Stimulated activated naive CD8-positive, alpha-beta T cell treated with anti-CD3 and anti-CD28 coated beads, Interleukin-15, Interleukin-2, amounts not matched to agents 100 ng/mL and 50 ng/mL, for 24 hours (primary cell): ENCODE results near the gene SLC22A16.

Source experiments
- H3K27ac Mint-ChIP-seq: one replicate; pipeline ENCODE4 v1.8.0; 2021; ENCODE audit warnings: mild to moderate bottlenecking, mixed read lengths
- H3K27me3 Mint-ChIP-seq: one replicate; pipeline ENCODE4 v1.8.0; 2021; ENCODE audit warnings: mixed read lengths
- H3K36me3 Mint-ChIP-seq: one replicate; pipeline ENCODE4 v1.8.0; 2021; ENCODE audit warnings: low read depth, mixed read lengths
- H3K4me1 Mint-ChIP-seq: one replicate; pipeline ENCODE4 v1.8.0; 2021; ENCODE audit warnings: low read depth, mixed read lengths
- H3K4me3 Mint-ChIP-seq: one replicate; pipeline ENCODE4 v1.8.0; 2021; ENCODE audit warnings: mild to moderate bottlenecking, mixed read lengths
- H3K9me3 Mint-ChIP-seq: one replicate; pipeline ENCODE4 v1.8.0; 2021; ENCODE audit warnings: mixed read lengths

The SLC22A16 gene

DNA sequence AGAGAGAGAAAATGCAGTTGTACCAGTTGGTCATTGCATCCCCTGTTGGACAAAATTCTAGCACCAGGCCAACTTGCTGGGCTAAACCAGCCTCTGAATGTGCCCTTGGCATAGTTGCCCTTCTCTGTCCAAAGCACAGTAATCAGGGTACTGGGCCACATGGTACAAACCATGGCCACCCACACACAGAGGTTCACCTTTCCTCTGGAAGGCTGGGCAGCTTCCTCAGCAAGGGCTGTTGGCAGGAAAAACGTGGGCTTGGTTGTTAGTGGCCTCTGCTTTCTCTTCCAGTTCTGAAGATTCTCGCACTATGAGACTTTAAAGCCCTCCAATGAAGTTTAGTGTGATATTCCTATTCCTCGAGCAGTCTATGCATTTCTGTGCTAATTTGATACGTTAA is 61.7 kb downstream of the SLC22A16 start:
- Mint-ChIP-seq H3K36me3 (no peaks in the 10 kb centered on the region), H3K27me3 (peaks cover 5% of the 10 kb centered on the region), H3K27ac (no peak overlapping the region), H3K9me3 (no peaks in the 10 kb centered on the region), H3K4me1 (no peaks in the 10 kb centered on the region), H3K4me3 (no peak overlapping the region)

DNA sequence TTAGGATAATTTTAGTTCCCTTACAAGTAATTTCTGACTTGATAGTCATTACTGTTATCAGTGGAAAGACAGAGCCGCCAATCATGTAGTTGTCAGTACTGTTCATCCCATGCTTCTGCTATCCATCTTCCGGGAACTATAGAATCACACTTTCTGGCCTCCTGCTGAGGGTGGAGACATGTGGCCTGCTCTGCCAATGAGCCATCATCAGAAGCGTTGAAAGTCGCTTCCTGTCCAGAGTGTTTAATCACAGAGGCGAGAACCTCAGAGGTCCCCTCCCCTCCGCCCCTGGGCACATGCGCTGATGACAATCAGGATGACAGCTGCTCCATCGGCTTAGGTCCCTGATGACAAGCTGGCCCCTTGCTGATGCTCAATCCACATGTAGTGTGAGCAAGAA is 64.1 kb downstream of the SLC22A16 start:
- no peaks in the 10 kb centered on the region for H3K9me3 Mint-ChIP-seq
- H3K27ac Mint-ChIP-seq: no peak overlapping the region
- no peaks in the 10 kb centered on the region for H3K4me1 Mint-ChIP-seq
- no peaks in the 10 kb centered on the region for H3K27me3 Mint-ChIP-seq
- no peaks in the 10 kb centered on the region for H3K36me3 Mint-ChIP-seq
- no peak overlapping the region for H3K4me3 Mint-ChIP-seq

DNA sequence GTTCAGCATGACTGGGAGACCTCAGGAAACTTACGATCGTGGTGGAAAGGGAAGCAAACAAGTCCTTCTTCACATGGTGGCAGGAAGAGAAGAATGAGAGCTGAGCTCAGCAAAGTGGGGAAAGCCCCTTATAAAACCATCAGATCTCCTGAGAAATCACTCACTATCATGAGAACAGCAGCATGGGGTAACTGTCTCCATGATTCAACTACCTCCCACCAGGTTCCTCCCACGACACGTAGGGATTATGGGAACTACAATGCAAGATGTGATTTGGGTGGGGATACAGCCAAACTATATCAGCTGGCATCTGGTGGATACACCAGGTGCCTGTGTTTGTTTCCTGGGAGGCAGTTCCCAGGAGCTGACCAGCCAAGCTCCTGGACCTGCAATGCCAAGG is 65.9 kb downstream of the SLC22A16 start:
- Mint-ChIP-seq H3K4me3 (no peak overlapping the region), H3K9me3 (no peaks in the 10 kb centered on the region), H3K27me3 (no peaks in the 10 kb centered on the region), H3K36me3 (no peaks in the 10 kb centered on the region), H3K4me1 (no peaks in the 10 kb centered on the region), H3K27ac (no peak overlapping the region)

DNA sequence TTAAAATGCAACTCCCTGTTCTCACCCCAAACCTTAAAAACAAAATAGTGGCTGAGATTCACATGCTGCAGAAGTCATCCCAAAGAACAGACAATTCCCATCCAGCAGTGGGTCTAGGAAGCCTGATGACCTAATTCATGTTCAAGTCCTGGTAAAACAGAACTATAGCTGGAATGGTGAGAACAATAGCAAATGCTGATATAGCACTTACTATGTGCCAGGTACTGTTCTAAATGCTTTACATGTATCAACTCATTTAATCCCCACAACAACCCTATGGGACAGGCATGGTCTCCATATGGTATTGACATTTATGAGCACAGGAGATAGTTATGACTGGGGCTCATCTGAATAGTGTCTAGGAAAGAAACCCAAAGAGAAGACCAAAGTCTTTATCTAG is 66.6 kb downstream of the SLC22A16 start:
- no peak overlapping the region for H3K4me3 Mint-ChIP-seq
- H3K9me3 Mint-ChIP-seq: no peaks in the 10 kb centered on the region
- no peaks in the 10 kb centered on the region for H3K4me1 Mint-ChIP-seq
- no peak overlapping the region for H3K27ac Mint-ChIP-seq
- H3K27me3 Mint-ChIP-seq: no peaks in the 10 kb centered on the region
- H3K36me3 Mint-ChIP-seq: no peaks in the 10 kb centered on the region

DNA sequence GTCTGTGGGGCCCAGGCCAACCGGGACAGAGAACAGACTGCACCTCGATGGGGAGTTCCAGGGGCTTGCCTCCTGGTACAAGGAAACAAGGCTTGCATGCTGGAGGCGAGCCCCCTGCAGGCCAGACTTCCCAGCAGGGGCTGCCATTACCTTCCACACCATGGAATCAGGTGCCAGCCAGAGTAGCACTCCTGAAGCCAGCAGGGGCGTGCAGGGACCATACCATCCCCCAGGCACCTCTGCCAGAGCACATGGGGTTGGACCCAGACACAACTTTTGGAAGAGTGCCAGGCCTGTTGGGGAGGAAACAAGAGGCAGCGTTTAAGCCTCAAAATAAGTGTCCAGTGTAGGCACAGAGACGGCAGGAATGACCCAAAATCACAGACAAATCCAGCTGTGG is 67.5 kb downstream of the SLC22A16 start:
- Mint-ChIP-seq H3K27me3 (no peaks in the 10 kb centered on the region), H3K4me1 (no peaks in the 10 kb centered on the region), H3K9me3 (no peaks in the 10 kb centered on the region), H3K4me3 (no peak overlapping the region), H3K27ac (no peak overlapping the region), H3K36me3 (no peaks in the 10 kb centered on the region)

DNA sequence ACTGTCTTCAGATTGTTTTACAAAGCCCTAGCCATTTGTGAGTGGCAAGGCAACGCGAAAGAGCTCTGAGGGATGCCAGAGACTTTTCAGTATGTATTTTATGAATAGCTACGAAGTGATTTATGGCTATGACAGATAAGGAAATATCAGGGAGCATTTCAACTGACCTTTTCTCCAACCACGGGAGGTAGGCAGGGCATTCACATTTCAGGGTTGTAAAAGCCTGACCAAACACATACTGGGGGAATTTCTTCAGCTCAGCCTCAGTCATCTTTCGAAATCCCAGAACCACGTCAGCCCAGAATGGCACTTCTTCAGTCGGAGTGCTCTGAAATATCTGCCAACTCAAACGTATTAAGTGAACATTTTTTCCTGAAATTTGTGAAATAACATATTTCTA is 71.8 kb downstream of the SLC22A16 start:
- no peaks in the 10 kb centered on the region for H3K4me1 Mint-ChIP-seq
- no peak overlapping the region for H3K4me3 Mint-ChIP-seq
- no peak overlapping the region for H3K27ac Mint-ChIP-seq
- H3K27me3 Mint-ChIP-seq: no peaks in the 10 kb centered on the region
- no peaks in the 10 kb centered on the region for H3K9me3 Mint-ChIP-seq
- H3K36me3 Mint-ChIP-seq: no peaks in the 10 kb centered on the region

DNA sequence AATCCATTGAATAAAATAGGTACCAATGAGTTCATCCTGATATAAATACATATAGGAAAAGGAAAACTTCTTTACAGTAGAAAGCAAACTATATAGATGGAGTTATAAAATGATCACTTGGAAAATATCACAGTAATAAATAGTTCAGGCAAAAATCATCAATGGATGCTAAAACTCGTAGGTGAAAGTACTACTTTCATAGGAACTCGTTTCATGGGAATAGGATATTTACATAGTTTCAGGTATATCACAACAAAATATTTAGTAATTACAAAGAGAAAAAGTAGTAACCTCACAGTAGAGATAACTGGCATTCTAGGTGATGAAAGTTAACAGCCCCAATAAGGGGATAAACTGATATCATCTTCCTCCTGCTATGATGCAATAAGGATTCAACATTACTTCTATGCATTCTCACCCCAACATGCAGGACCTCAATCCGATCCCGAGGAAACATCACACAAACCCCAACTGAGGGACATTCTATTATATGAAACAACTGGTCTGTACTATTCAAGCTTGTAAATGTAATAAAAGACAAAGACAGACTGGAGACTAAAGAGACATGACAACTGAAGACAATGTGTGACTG is 74.7 kb downstream of the SLC22A16 start:
- Mint-ChIP-seq H3K4me3 (no peak overlapping the region), H3K4me1 (no peaks in the 10 kb centered on the region), H3K36me3 (no peaks in the 10 kb centered on the region), H3K9me3 (no peaks in the 10 kb centered on the region), H3K27ac (no peak overlapping the region), H3K27me3 (no peaks in the 10 kb centered on the region)

DNA sequence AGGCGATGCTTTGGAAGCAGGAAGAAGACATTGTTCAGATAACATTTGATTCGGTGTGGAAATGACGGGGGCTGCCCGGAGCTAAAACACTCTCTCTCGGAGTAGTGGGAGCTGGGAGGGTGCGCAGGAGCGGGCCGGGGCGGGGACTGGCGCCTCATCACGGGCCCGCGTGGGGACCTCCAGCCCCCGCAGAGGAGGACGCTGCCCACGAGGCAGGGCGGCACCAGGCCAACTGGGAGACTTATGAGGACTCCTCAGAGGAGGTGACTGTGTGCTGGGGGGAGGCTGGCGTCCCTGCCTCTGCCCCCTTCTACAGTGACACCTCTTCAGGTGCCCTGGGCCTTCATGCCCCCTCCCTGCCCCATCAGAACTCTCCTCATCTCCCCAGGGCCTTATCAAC is 76.2 kb downstream of the SLC22A16 start:
- Mint-ChIP-seq H3K36me3 (no peaks in the 10 kb centered on the region), H3K27ac (no peak overlapping the region), H3K4me3 (no peak overlapping the region), H3K4me1 (no peaks in the 10 kb centered on the region), H3K27me3 (no peaks in the 10 kb centered on the region), H3K9me3 (no peaks in the 10 kb centered on the region)

DNA sequence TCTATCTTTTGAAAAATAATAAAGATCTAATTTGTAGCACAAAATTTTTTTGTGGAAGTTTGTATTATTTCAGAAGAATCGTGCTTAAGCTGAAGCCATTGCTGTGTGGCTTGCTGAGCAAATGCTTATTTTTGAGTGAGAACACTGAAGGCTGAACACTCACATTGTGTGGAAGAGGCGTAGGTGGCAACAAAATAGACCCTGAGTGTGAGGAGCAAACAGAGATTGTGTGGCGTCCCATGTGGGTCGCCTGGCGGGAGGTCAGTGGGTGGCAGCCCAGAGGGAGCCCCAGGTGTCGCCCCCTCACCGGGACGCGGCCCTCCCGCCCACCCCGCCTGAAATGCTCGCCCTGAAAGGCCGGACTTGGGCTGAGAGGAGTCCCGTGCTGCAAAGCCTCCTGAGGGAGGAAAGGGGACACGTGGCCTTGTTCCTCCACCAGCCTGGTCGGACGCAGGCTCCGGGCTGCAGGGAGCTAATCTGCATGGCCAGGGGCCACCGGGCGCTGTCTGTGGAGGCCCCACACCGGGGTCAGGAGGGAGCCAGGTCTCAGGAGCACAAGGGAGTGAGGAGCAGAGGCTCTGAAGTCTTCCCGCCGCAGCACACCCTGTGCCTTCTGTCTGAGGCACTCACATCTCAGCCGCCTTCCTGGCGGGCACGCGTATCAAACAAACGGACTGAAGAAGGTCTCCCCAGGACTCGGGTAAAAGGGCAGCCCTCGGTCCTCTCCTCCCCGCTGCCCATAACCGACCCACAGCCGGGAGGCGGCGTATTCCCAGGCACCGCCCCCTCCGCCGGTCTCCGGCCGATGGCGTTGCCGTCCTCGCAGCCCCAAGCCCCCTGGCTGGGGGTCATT is 77.0 kb downstream of the SLC22A16 start:
- H3K36me3 Mint-ChIP-seq: no peaks in the 10 kb centered on the region
- no peak overlapping the region for H3K4me3 Mint-ChIP-seq
- H3K4me1 Mint-ChIP-seq: no peaks in the 10 kb centered on the region
- H3K27me3 Mint-ChIP-seq: no peaks in the 10 kb centered on the region
- no peak overlapping the region for H3K27ac Mint-ChIP-seq
- no peaks in the 10 kb centered on the region for H3K9me3 Mint-ChIP-seq

DNA sequence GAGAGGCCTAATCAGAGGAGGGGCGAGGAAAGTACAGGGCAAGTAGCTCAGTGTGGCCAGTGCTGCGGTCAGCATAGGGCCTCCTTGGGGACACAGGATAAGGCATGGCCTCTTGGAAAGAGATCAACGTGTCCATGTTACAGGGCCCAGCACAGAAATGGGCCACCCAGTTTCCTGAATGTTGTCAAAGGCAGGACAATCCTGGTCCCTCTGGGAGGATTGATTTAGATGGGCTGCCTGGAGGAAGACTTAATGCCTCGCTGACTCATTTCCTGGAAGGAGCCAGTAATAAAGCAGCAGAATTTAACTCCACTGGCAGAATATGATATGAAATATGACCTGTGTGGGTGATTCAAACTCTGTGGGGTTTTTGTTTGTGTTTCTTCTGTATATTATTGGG is 77.6 kb downstream of the SLC22A16 start:
- Mint-ChIP-seq H3K27ac (no peak overlapping the region), H3K27me3 (no peaks in the 10 kb centered on the region), H3K9me3 (no peaks in the 10 kb centered on the region), H3K36me3 (no peaks in the 10 kb centered on the region), H3K4me1 (no peaks in the 10 kb centered on the region), H3K4me3 (no peak overlapping the region)

DNA sequence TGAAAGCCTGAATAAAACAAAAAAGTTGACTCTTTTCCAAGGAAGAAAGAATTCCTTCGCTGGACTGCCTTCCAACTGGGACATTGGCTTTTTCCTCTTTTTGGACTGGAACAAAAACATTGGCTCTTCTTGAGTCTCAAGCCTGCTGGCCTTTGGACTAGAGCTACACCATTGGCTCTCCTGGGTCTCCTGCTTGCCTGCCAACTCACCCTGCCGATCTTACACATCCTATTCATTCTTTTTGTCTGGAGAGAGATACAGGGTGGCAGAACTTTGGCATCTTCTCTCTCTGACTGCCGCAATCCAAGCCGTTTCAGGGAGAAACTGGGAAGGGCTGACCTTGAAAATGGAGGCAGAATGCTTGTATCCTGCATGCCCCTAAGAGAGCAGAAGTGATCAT is 81.2 kb downstream of the SLC22A16 start:
- Mint-ChIP-seq H3K4me1 (peaks cover 7% of the 10 kb centered on the region), H3K4me3 (no peak overlapping the region), H3K27ac (no peak overlapping the region), H3K36me3 (no peaks in the 10 kb centered on the region), H3K9me3 (no peaks in the 10 kb centered on the region), H3K27me3 (no peaks in the 10 kb centered on the region)

DNA sequence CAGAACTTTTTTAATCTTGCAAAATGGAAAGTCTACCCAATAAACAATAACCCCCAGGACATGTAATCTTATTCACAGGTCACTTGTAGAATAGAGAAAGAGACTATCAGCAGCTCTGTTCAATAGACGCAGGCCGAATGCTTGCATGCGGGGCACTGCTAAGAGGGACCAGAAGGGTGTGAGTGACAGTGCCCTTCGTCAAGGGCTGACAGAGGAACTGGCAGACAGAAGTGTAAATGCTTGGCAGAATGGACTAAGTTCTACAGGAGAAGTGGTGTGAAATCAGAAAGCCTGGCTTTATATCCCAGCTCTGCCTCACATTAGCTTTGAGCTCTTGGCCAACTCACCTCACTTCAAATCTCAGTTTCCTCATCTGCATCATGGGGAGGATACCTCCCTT is 82.0 kb downstream of the SLC22A16 start:
- peaks cover 15% of the 10 kb centered on the region for H3K4me1 Mint-ChIP-seq
- H3K9me3 Mint-ChIP-seq: no peaks in the 10 kb centered on the region
- H3K27ac Mint-ChIP-seq: no peak overlapping the region
- no peaks in the 10 kb centered on the region for H3K36me3 Mint-ChIP-seq
- H3K4me3 Mint-ChIP-seq: no peak overlapping the region
- H3K27me3 Mint-ChIP-seq: no peaks in the 10 kb centered on the region

DNA sequence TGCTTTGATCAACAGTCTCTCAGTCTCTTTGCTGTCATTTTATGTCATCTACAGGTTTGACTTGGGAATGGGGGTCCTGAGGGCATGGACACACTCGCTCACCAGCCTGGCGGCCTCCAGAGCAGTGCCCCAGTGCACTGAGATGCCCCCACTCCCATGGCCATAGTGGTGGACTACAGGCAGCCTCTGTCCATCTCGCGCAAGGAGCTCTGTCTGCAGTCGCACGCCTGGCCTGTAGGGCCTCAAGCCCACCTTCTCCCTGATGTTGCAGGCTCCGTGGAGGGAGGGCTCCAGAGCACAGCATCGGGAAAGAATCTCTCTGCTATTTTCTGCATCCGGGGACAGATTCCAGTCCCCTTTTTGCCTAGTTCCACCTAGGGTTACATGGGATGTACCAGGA is 83.7 kb downstream of the SLC22A16 start:
- H3K9me3 Mint-ChIP-seq: no peaks in the 10 kb centered on the region
- no peaks in the 10 kb centered on the region for H3K36me3 Mint-ChIP-seq
- no peak overlapping the region for H3K4me3 Mint-ChIP-seq
- H3K27me3 Mint-ChIP-seq: no peaks in the 10 kb centered on the region
- H3K27ac Mint-ChIP-seq: no peak overlapping the region
- H3K4me1 Mint-ChIP-seq: peaks cover 25% of the 10 kb centered on the region

DNA sequence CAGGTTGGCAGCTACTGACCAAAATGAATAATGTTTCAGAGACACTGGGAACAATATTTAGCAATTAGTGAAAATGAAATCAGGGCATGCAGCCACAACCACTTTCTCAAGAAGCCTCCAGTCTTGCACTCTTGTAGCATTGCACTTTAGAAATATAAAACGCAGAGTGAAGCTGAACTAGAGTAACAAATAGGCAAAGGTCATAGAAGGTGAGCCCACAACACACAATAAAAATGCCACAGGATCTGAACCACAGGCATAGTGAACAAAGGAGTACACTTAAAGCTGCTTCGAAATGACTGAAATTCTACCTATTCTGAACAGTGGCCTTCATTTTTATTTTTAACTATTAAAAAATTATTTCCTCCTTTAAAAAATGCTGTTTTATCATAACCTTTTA is 86.0 kb downstream of the SLC22A16 start:
- Mint-ChIP-seq H3K27ac (no peak overlapping the region), H3K4me1 (peaks cover 25% of the 10 kb centered on the region), H3K9me3 (no peaks in the 10 kb centered on the region), H3K27me3 (no peaks in the 10 kb centered on the region), H3K36me3 (no peaks in the 10 kb centered on the region), H3K4me3 (no peak overlapping the region)

DNA sequence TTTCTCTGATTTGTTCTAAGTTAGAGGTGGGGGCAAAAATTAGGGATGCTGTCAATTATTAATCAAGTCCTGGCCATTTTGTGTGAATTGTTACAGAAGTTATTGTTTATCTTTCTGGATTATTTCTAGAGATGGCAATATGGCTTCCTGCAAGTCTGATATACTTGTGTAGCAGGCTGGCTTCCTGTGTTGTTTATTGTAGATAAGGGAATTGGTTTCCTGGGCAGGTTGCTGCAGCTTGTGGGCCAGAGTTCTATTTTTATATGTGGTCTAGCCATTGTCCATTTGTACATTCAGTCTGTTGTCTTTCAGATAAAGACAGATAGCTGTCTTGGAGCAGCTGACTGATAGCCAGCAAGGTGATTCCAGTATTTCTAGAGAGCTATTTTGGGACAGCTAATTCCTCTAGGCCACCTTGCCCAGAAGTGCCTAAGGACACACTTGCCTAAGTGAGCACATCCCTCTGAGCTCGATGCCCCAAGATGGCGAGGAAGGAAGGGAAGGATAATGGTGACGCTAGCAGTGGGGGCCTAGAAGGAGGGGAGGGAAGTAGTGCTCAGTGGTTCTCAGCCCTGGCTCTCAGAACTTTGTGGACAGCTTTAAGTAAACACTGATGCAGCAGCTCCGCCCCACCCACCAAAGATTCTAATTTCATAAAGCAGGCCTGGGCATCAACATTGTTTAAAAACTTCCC is 86.6 kb downstream of the SLC22A16 start:
- Mint-ChIP-seq H3K4me1 (peaks cover 25% of the 10 kb centered on the region), H3K9me3 (no peaks in the 10 kb centered on the region), H3K27me3 (no peaks in the 10 kb centered on the region), H3K27ac (no peak overlapping the region), H3K36me3 (no peaks in the 10 kb centered on the region), H3K4me3 (no peak overlapping the region)
